Measurements from ENCODE around the gene SMAD7.

Gene SMAD7

DNA sequence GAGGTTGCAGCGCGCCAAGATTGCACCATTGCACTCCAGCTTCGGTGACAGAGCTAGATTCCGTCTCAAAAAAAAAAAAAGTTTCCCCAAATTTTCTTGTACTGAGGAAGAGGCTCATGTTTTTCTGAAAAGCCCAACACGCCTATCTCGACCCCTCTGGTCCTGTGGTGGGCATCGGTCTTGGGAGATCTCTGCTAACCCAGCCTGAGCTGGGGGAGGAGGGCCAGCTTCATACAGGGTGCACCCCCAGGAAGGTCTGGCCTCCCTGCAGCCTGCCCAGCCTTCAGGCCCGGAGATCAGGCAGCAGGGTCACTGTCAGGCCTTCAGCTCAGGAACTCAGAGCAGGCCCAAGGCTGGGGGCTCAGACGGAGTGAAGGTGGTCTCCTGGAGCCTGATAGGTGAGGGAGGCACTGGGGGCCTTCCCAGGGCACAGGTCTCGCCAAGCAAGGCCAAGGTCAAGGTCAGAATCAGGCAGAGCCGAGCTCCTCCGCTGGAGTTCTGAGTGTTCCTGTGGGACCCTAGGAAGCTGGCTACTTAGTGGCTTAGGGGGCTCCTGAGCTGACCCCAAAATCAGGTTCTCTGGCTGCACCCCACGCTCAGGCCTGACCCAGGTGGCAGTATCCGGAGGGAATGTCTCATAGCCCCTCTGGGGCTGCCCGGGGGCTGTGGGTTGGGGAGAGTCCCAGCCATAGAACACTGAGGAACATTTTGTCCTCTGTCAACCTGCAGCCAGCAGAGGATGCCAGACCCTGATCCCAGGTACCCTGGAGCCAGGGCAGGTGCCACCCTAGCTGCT is 37.9 kb upstream of the SMAD7 start:
- in situ Hi-C loops (cut with HindIII; ENCODE audit: low pct_ligation_motif_present, low pct_unique_long_range_greater_than_20kb, low sequenced_read_pairs) = no loop called here
- DNase-seq = no peak

- no peak for DNase-seq
- in situ Hi-C loops (cut with HindIII; ENCODE audit: low pct_ligation_motif_present, low pct_unique_long_range_greater_than_20kb, low sequenced_read_pairs) = no loop called here
Observed at GRCh38 chr18:48987821-48988220, 37.1 kb upstream of the SMAD7 start.

DNA sequence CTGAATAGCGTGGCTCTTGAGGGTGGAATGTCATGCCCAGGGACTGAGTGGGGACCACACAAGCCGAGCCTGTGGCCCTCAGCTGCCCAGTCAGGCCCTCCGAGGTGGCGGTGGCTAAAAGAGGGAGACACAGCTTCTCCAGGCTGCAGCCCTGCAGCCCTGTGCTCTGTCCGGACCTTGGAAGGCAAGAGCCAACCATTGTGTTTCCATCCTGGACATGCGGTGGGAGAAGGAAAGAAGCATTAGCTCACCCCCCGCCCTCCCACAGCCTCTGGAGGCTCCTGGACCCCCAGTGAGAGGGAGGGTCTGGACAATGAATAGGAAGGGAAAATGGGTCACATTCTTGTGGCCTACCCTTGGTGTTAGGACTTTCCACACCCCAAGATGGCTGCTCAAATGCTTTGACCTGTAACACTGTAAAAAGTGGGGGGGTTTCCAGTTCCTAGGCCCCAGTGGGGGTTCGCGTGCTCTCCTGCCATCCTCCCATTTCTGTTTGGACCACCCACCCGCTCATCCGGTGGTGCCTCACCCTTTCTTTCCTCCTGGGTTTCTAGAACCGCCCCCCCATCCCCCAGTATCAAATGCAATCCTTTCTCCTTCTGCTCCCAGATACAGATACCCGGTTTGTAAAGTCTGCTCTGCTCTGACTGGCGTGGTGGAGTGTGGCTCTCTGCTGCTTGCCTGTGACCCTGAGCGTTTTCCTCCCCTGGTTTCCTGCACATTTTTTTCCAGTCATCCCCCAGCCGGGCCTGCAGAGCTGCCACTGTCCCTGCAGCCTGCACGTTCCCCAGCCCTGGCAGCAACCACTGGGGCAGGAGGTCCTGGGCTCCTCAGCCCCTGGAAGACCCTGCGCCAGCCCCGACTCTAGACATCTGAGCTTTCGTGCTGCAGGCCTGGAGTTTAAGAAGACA is 36.3 kb upstream of the SMAD7 start:
- DNase-seq = no peak
- in situ Hi-C loops (cut with HindIII; ENCODE audit: low pct_ligation_motif_present, low pct_unique_long_range_greater_than_20kb, low sequenced_read_pairs) = no loop called here

GRCh38 chr18:48985161-48985560 is 34.4 kb upstream of the SMAD7 start:
- in situ Hi-C loops (cut with HindIII; ENCODE audit: low pct_ligation_motif_present, low pct_unique_long_range_greater_than_20kb, low sequenced_read_pairs) = no loop called here

DNA sequence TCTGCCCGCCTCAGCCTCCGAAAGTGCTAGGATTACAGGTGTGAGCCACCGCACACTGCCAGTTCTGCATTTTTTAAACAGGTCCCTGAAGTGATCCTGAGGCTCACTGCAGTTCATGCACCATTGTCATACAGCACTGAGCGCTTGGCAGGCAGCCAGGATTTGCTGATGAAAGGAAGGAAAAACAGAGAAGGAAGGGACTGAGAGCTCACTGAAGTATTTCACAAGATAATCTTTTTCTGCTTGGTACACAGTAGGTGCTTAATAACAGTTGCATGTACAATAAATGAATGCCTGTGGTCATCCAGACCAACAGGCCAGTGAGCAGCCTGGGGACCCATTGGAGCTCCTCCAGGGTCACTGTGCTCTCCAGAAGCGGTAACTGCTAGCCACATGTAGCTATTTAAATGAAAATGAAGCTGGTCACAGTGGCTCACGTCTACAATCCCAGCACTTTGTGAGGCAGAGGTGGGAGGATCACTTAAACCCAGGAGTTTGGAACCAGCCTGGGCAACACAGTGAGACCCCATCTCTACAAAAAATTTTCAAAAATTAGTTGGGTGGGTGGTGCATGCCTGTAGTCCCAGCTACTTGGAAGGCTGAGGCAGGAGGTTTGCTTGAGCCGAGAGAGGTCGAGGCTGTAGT is 33.1 kb upstream of the SMAD7 start:
- in situ Hi-C loops (cut with HindIII; ENCODE audit: low pct_ligation_motif_present, low pct_unique_long_range_greater_than_20kb, low sequenced_read_pairs) = no loop called here
- DNase-seq = no peak

More at GRCh38 chr18:48985161-48985560, 34.4 kb upstream of the SMAD7 start:
- DNase-seq = no peak

- DNase-seq = no peak
- in situ Hi-C loops (cut with HindIII; ENCODE audit: low pct_ligation_motif_present, low pct_unique_long_range_greater_than_20kb, low sequenced_read_pairs) = no loop called here
Observed at GRCh38 chr18:48982266-48982665, 31.5 kb upstream of the SMAD7 start.

- in situ Hi-C loops (cut with HindIII; ENCODE audit: low pct_ligation_motif_present, low pct_unique_long_range_greater_than_20kb, low sequenced_read_pairs) = no loop called here
Observed at GRCh38 chr18:48979944-48980890, 29.5 kb upstream of the SMAD7 start.

DNA sequence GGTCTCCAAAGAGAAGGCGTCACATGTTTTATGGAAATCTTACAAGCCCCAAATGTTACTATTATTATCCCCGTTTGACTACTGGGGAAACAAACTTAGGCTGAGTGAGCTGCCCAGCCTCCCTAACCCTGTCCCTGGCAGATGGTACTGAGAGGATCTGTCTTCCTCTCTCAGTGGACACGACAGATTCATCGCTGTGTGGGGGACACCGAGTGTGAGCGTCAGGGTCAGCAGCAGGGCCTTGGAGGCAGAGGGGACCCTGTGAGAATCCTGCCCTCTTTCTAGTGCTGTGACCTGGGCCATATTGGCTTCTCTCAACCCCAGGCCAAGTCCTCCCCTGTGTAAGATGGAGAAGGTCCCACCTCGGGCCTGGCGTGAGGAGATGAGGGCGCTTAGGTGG is 27.1 kb upstream of the SMAD7 start:
- DNase-seq = no peak
- in situ Hi-C loops (cut with HindIII; ENCODE audit: low pct_ligation_motif_present, low pct_unique_long_range_greater_than_20kb, low sequenced_read_pairs) = no loop called here

More at GRCh38 chr18:48979944-48980890, 29.5 kb upstream of the SMAD7 start:
- DNase-seq = no peak

- DNase-seq = peak; percentile 72
- in situ Hi-C loops (cut with HindIII; ENCODE audit: low pct_ligation_motif_present, low pct_unique_long_range_greater_than_20kb, low sequenced_read_pairs) = no loop called here
Observed at GRCh38 chr18:48975817-48976649, 25.3 kb upstream of the SMAD7 start.

DNA sequence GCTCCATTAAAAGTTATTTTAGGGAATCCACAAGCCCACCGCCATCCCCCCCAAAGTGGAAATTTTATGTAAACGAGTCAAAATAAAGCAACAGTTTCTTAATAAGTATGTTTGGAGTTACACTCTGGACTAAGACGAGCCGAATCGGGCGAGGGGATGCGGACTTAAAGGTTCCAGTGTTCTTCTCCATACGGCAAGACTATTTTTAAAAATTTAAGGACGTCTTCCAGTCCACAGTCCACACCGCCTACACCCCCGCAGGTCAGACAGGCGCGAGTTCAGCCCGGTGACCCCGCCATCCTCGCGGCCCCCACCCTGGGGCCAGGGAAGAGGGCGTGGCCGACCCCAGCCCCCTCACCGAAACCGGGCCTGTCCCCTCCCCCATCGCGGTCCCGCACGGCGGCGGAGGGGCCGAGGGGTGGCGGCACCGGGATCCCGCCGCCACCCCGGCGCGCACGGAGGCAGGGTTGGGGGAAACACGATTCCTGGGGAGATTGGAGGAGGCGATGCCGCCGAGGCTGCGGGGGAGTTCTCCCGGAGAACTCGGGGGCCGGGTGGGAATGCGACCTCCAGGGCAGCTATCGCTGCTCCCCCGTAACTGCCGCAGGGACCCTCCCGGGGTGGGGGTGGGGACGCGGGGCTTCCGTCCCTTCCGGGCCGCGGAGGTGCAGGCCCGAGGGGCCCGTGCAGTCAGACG is 24.5 kb upstream of the SMAD7 start:
- in situ Hi-C loops (cut with HindIII; ENCODE audit: low pct_ligation_motif_present, low pct_unique_long_range_greater_than_20kb, low sequenced_read_pairs) = no loop called here
- DNase-seq = no peak

- in situ Hi-C loops (cut with HindIII; ENCODE audit: low pct_ligation_motif_present, low pct_unique_long_range_greater_than_20kb, low sequenced_read_pairs) = no loop called here
Observed at GRCh38 chr18:48974304-48975119, 23.7 kb upstream of the SMAD7 start.

DNA sequence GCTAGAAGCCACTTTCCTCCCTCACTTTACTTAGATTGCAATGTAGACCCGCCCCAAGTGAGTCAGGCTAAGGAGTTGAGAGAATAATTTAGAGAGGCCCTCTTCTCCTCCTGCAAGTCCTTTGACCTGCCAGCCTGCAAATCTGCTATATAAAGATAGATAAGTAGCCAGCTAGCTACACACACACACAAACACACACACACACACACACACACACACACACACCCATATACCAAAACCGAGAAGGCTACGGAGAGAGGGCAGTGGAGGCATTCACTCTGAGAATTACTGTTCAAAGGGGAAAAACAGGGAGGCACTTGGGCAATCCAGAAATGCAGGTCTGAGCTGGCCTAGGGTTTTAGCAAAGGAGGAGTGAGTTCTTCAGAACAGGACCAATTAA is 23.0 kb upstream of the SMAD7 start:
- DNase-seq = no peak

More at GRCh38 chr18:48974304-48975119, 23.7 kb upstream of the SMAD7 start:
- DNase-seq = no peak

GRCh38 chr18:48968412-48969215 is 17.8 kb upstream of the SMAD7 start:
- in situ Hi-C loops (cut with HindIII; ENCODE audit: low pct_ligation_motif_present, low pct_unique_long_range_greater_than_20kb, low sequenced_read_pairs) = no loop called here
- no peak for DNase-seq

More for the DNA sequence above, 23.0 kb upstream of the SMAD7 start:
- in situ Hi-C loops (cut with HindIII; ENCODE audit: low pct_ligation_motif_present, low pct_unique_long_range_greater_than_20kb, low sequenced_read_pairs) = no loop called here

GRCh38 chr18:48967545-48967944 is 16.8 kb upstream of the SMAD7 start:
- DNase-seq = no peak
- in situ Hi-C loops (cut with HindIII; ENCODE audit: low pct_ligation_motif_present, low pct_unique_long_range_greater_than_20kb, low sequenced_read_pairs) = no loop called here

GRCh38 chr18:48966523-48966922 is 15.8 kb upstream of the SMAD7 start:
- in situ Hi-C loops (cut with HindIII; ENCODE audit: low pct_ligation_motif_present, low pct_unique_long_range_greater_than_20kb, low sequenced_read_pairs) = no loop called here
- no peak for DNase-seq
